ELF-1 (cell line): ENCODE data around the gene TAS2R10.

Experiments
- DNase-seq: peaks from one replicate; pipeline ENCODE4 v3.0.0-alpha.2; 2016; ENCODE audit warnings: low read depth, low spot score

TAS2R10 gene

DNA sequence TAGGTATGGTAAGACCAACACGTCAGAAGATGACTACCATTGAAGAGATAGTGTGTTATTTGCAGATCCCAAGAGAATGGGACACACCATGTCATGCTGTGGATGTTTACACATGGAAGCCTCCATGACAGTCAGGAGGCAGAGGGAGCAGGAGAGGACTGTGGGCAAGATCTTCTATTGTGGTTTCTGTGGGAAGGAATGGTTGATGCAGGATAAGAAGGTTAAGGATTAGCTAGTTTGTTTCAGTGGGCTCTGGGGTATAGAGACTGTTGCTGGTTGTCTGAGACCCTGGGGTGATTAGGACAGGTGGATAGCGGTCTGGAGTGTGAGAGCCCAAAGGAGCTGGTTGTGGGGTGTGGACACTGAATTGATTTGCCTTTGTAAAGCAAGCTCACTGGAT lies 47.1 kb downstream of the TAS2R10 start:
- no peak for DNase-seq
